Measurements from ENCODE around the gene PHF10. TPM values are rescaled to one million over a fixed set of nuclear protein-coding genes. Genes with fewer than 3 reads are reported as not detected.

The PHF10 gene
- total and polyA plus RNA-seq, 9 donors: 37.9 to 102 (median 70.0) TPM

GRCh38 chr6:169763881-169764280, 39.6 kb upstream of the PHF10 start:
- TF ChIP-seq POLR2A (IDR thresholded peaks at IDR 0.05) (no peak), EP300 (IDR thresholded peaks at IDR 0.05) (no peak), CTCF (IDR thresholded peaks at IDR 0.05) (no peak)
- DNase-seq: no peak
- H3K36me3 ChIP-seq: no peaks in the 10 kb centered on the region
- intact Hi-C loops (cut with DNase I): no loop called here
- no peaks in the 10 kb centered on the region for H3K27me3 ChIP-seq
- H3K27ac ChIP-seq: no peak overlapping the region
- H3K4me3 ChIP-seq: no peak overlapping the region
- H3K9me3 ChIP-seq: no peaks in the 10 kb centered on the region
- H3K4me1 ChIP-seq (ENCODE audit: insufficient read depth): no peaks in the 10 kb centered on the region
- 70 to 72% (median 71%) methylated on average over 10 of the region's 10 CpGs for WGBS, 3 donors

GRCh38 chr6:169763308-169763707, 39.0 kb upstream of the PHF10 start:
- Histone ChIP-seq H3K27me3 (no peaks in the 10 kb centered on the region), H3K9me3 (no peaks in the 10 kb centered on the region), H3K27ac (no peak overlapping the region), H3K4me1 (ENCODE audit: insufficient read depth) (no peaks in the 10 kb centered on the region), H3K4me3 (no peak overlapping the region), H3K36me3 (no peaks in the 10 kb centered on the region)
- no peak for DNase-seq
- 70 to 77% (median 76%) methylated on average over 10 of the region's 10 CpGs for WGBS, 3 donors
- TF ChIP-seq EP300 (IDR thresholded peaks at IDR 0.05): no peak
- no peak for TF ChIP-seq POLR2A (IDR thresholded peaks at IDR 0.05)
- TF ChIP-seq CTCF (IDR thresholded peaks at IDR 0.05): no peak
- intact Hi-C loops (cut with DNase I): no loop called here

DNA sequence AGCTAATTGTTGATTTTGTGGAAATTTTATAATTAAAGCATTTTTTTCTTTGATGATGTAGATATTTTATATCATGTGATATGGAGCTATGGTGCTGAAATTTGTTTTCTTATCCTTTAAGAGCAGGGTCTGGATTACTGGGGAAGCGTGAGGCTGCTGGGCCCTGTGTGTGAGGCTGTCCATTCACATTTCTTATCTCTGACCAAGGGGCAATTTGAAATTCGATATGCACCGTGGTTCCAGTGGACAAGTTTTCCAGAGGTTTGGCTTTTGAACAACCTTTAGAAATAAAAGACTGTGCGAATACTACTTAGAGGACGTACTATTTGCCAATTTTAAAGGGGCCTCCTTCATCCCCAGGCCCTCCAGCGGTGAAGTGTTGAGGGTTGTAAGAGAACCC, 30.9 kb upstream of the PHF10 start:
- Histone ChIP-seq H3K27me3 (no peaks in the 10 kb centered on the region), H3K9me3 (no peaks in the 10 kb centered on the region), H3K36me3 (no peaks in the 10 kb centered on the region), H3K4me3 (no peak overlapping the region), H3K4me1 (ENCODE audit: insufficient read depth) (peaks cover 3% of the 10 kb centered on the region), H3K27ac (no peak overlapping the region)
- DNase-seq: no peak
- intact Hi-C loops (cut with DNase I): no loop called here
- WGBS, 3 donors: 83% methylated on average over 6 of the region's 6 CpGs
- TF ChIP-seq CTCF (IDR thresholded peaks at IDR 0.05) (no peak), EP300 (IDR thresholded peaks at IDR 0.05) (no peak), POLR2A (IDR thresholded peaks at IDR 0.05) (no peak)

DNA sequence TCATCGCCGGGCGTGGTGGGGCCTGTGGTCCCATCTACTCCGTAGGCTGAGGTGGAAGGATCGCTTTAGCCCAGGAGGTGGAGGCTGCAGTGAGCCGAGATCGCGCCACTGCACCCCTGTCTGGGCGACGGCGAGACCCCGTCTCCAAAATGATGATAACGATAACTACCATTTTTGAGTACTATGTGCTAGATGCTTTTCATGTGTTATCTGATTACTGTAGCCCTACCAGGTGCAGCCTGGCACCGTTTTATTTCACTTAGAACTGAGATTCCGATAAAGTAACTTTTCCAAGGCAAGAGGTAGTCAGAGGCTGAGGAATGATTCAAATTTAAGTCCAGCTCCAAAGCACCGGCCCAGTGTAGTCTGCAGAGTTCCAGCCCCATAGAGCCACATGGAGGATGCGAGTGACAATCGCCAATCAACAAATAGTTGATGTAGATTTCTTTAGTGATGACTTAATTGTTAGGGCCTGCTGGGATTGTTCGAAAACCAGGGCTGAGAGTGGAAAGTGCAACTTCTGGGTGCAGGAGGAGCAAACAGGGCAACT, 27.8 kb upstream of the PHF10 start:
- Histone ChIP-seq H3K27me3 (no peaks in the 10 kb centered on the region), H3K4me3 (peak overlapping the region; percentile 79), H3K27ac (peak overlapping the region; percentile 96 to 97), H3K36me3 (no peaks in the 10 kb centered on the region), H3K9me3 (no peaks in the 10 kb centered on the region), H3K4me1 (ENCODE audit: insufficient read depth) (peaks cover 3% of the 10 kb centered on the region)
- 6 to 7% (median 6%) methylated on average over 19 of the region's 19 CpGs for WGBS, 3 donors
- intact Hi-C loops (cut with DNase I): loop anchor here in 1 of 4 donors (5.0 kb wide), 1 partner anchor 800 kb away; the partner anchor contains the start of genes PSMB1 and TBP
- DNase-seq: no peak
- TF ChIP-seq POLR2A (IDR thresholded peaks at IDR 0.05): no peak

- 0 to 1% (median 1%) methylated on average over 58 to 90 of the region's 90 CpGs for WGBS, 3 donors
- TF ChIP-seq CTCF (IDR thresholded peaks at IDR 0.05) (peak in 2 of 3 donors; percentile 59 to 65), POLR2A (IDR thresholded peaks at IDR 0.05) (peak; percentile 91), EP300 (IDR thresholded peaks at IDR 0.05) (no peak)
- no peaks in the 10 kb centered on the region for H3K27me3 ChIP-seq
- intact Hi-C loops (cut with DNase I): loop anchor here in 1 of 4 donors (5.0 kb wide), 1 partner anchor 801 kb away; the partner anchor contains the start of genes PSMB1 and TBP
- no peaks in the 10 kb centered on the region for H3K36me3 ChIP-seq
- peaks cover 3% of the 10 kb centered on the region for H3K4me1 ChIP-seq (ENCODE audit: insufficient read depth)
- H3K4me3 ChIP-seq: peak within 1 kb of the TSS; percentile 79
- H3K9me3 ChIP-seq: no peaks in the 10 kb centered on the region
- H3K27ac ChIP-seq: peak within 1 kb of the TSS; percentile 96 to 97
- DNase-seq: peak; percentile 92 to 97 (median 94)
These were observed 27.2 kb upstream of the PHF10 start, which contains the start of the genes DYNLT2 and ERMARD for GRCh38 chr6:169751242-169752073. TSS of gene DYNLT2 (minus strand) at chr6:169751572. CDS start at chr6:169751458, 114 bp downstream. TSS of gene ERMARD (plus strand) at chr6:169751622. CDS start at chr6:169751658, 36 bp downstream.
